ENCODE data around the gene ZNF326.

DNA sequence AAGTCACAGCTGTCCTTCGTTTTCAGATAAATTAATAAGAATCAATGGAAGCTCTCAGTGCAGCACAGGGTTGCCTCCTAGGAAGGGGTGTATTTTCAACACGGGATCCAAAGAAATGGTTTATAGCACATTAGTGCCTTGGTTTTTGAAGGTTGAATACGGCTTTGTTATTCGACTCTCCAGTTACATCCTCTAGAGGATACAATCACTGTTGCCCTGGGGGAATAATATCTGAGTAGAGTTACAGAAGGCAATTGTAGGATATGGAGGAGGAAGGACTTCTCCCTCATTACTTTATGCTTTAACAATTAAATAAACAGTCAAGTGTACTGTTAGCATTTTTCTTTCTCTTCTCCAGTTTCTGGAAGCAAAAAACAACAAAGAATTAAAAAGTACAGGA, 14.3 kb upstream of the ZNF326 start:
- TF ChIP-seq, protein P1, sequence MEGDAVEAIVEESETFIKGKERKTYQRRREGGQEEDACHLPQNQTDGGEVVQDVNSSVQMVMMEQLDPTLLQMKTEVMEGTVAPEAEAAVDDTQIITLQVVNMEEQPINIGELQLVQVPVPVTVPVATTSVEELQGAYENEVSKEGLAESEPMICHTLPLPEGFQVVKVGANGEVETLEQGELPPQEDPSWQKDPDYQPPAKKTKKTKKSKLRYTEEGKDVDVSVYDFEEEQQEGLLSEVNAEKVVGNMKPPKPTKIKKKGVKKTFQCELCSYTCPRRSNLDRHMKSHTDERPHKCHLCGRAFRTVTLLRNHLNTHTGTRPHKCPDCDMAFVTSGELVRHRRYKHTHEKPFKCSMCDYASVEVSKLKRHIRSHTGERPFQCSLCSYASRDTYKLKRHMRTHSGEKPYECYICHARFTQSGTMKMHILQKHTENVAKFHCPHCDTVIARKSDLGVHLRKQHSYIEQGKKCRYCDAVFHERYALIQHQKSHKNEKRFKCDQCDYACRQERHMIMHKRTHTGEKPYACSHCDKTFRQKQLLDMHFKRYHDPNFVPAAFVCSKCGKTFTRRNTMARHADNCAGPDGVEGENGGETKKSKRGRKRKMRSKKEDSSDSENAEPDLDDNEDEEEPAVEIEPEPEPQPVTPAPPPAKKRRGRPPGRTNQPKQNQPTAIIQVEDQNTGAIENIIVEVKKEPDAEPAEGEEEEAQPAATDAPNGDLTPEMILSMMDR (IDR thresholded peaks at IDR 0.05; ENCODE audit: low read length): no peak
- no peak for TF ChIP-seq EZH2 (IDR thresholded peaks at IDR 0.05; ENCODE audit: borderline replicate concordance, low read length)

Data from OCI-LY1 (cell line).